DMS 273 treated with DMSO at 0.1 percent for 48 hours (cell line): ENCODE results near the gene UCP3.

Experiments
- DNase-seq: peaks from one replicate; lab custom pipeline; 2025; lab: John Stamatoyannopoulos, UW

Gene UCP3

DNA sequence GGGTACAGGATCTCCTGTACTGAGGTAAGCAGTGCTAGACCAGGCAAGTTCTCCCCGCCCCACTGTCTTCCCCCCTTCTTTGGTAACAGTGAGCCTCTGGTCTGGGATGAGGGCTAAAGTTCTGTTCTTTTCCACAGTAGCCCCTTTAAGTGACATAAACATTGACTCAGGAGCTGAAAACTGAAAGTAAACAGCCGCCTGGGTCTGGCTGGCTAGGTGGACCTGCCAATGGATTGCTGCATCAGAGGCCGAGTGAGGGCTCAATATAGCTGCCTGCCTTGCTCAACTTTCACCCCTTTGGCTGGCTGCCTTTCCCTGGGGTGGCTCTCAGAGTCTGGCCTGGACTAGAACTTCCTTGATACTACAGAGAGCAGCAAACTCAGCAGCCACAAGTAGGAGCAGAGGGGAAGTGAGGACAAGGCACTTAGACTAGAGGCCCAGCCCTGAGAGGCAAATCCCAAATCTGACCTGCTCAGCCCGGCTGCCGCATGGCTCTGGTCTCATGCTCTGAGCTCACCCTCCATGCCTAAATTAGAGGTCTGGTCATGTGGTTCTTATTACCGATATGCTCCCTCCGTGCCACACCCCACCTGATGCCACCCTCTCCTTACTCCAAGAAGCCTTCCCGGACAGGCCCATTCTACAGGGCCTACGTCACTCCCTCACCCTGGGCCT is 9.6 kb upstream of the UCP3 start:
- no peak for DNase-seq

DNA sequence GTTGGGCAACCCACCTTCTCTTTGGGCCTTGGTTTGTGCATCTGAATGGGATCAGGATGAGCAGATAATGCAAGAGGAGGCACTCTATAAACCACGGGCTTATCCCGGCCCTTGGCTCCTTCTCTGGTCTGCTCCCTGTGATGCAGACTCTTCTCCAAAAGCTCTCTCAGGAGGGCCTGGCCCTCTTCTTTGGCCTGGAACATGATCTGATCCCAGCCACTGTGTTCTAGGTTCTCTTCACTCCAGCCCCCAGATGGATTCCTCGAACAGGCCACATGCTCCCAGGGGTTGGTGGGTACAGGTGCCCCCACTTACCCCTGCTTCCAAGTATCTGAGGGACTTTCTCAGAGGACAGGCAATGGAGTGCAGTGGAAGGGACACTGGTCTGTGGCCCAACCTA is 8.7 kb upstream of the UCP3 start:
- DNase-seq, result no peak

DNA sequence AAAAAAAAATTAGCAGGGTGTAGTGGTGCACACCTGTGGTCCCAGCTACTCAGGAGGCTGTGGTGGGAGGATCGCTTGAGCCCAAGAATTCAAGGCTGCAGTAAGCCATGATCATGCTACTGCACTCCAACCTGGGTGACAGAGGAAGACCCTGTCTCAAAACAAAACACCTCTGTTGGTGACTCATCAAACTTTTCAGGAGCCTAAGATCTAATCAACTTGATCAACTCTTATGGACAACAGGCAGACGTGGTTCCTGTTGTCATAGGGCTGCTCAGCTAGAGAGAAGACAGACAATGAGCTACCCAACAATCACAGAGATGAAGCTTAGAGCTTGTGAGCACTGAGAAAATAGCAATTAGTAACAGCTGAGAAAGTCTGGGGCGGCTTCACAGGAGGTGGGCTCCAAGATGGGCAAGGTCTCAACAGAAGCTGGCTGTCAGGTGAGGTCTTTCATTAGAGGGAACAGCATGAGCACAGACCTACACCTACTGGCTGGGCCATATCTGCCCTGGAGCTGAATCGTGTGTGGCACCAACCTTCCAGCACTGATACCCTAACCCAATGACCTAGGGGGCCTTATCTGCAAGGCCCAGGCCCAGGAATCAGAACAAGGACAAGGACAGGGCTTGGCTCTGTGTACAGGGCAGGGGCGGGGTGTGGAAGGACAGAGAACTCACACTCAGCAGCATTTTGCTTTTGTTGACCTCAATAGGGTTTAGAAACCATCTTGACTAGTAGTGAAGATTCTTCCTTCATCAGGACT is 7.2 kb upstream of the UCP3 start:
- no peak for DNase-seq

DNA sequence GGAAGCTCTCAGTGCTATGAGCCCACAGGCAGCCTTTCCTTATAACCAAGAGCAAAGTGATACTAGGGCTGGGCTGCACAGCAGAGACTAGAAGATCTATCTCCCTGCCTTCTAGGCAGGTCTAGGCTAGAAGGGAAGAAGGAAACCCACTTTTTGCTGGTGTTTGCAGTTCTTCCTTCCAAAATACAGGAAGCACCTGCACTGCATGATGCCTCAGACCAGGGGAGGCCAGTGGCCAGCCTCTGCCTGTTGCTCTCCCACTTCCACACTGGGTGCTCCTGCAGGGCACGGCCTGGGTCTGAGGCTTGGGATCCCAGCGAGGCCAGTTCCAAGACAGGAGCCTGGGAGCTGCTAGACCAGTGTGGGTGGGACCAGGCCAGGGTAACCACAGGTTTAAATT is 6.0 kb upstream of the UCP3 start:
- no peak for DNase-seq

DNA sequence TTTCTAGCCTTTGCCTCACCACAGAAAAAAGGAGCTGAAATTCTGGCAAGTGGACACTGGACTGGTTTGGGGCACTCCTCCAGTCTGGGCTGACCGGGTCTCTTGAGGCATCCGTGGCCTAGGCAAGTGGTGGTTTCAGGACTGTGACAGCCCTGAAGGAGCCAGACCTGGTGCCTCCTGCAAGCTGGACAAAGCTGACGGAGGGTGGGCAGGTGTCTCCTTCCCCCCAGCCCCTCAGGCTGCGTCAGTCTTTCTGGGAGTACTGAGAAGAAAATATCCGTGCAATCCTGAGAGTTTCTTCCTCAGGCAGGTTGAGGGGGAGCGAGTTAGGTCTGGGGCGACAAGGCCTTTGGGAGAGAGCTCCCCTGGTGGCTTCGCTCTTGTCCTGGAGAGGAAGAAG is 4.3 kb upstream of the UCP3 start:
- DNase-seq, result no peak

DNA sequence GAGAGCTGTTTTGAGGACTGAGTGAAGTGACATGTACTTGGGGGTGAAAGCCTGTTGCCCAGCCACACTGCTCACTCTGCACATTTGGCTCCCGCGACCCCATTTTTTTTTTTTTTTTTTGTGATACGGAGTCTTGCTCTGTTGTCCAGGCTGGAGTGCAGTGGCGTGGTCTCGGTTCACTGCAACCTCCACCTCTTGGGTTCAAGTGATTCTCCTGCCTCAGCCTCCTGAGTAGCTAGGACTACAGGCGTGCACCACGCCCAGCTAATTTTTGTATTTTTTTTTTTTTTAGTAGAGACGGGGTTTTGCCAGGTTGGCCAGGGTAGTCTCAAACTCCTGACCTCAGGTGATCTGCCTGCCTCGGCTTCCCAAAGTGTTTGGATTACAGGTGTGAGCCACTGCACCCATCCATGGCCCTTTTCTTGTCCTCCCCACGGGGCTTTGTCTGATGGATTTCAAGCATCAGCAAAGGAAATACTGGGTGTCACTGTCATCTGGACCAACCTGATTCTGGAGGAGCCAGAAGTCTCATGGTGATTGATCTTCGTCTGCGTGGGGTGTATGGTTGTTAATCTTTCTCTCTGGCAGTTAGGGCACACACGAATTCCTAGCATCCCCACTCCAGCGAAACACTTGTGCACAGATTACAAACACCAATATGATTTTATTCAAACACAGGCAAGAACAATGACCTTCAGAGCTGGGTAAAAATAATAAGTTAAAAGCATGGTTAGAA is 3.4 kb upstream of the UCP3 start:
- no peak for DNase-seq

DNA sequence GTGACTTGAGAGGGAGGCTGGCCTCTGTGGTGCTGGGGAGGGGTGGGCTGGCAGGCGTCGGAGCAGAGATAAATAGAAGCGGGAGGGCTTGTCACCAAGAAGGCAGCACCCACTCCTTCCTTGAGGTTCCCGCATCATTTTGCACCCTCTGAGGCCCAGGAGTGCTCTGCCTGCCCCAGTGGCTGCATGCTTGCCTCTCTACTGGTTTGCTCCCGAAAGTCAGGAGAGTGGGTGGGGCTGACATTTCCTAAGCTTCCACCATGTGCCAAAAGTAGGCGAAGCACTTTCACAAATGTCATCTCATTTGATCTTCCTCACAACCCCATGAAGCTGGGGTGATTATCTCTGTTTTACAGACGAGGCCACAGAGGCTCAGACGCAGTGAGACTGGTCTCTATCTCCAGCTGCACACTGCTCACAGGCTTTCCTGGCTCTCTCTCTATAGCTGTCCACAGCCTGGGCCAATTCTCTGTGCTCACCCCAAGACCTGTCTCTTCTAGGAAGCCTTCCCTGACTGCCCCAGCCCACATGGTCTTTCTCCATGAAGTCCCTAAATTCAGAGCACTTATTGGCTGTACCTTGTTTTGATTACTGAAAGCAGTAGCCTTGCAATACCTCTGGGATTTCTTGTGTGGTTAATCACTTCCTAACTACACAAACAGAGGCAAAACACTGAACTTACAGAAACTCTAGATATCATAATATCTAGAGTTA is 2.6 kb upstream of the UCP3 start:
- no peak for DNase-seq

DNA sequence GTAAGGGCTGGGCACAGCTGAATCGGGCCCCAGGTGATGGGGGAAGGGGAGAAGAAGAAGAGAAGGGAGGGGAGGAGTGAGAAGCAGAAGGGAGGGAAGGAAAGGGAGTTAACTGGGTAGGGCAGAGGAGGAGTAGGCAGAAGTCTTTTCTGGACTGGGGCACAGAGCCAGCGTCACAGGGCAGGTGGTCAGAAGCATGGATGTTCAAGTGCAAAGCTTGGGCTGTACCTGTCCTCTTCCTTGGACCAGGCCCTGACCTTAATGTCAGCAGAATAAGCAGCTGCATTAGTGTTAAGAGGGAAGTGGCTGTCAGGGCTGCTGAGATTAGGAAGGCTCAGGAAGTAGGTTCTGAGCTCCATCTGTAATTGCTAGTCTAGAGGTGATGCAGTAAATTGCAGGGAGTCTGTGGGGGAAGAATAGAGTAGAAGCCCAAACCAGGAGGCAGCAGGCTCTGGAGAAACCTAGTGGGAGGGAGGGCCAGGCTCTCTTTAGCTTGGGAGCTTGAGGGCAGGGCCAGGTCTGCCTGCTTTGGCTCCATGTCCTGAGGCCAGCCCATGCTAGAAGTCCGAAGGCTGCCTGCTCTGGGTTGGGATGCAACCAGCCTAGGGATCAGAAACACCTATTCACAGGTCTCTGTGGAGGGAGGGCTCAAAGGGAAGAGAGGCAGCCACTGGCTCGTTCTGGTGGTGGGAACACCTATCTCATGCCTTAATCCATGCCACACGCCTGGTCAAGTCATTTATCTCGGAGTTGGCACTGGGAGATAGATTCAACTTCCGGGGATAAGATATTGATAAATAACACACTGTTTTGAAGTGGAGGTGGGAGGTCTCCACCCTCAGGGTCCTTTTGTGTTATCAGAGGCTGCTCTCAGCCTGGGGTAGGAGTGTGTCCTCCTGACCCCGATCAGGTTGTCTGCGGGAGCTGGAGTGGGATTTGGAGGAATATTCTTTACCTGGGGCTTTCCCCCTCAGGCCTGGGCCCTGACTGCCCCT is 1.7 kb upstream of the UCP3 start:
- no peak for DNase-seq

DNA sequence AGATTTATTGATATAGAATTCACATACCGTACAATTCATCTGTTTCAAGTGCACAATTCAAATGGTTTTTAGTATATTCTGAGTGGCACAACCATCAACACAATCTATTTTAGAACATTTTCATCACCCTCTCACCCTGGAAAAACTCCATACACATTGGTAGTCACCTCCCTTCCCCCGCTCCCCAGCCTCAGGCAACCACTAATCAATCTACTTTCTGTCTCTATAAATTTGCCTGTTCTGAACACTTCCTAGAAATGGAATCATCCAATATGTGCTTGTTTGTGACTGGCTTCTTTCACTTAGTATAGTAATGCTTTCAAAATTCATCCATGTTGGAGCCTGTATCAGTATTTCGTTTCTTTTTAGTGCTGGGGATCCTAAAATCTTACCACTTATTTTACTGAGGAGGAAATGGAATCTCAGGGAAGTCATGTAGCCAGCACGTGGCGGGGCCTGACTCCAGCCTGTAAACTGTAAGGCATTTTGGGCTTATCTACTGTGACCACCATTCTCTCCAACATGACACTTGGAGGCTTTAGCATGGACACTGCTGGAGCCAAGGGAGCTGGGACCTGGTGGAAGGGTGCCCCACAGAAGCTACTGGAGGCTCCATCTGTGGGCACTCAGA is 905 bp upstream of the UCP3 start:
- no peak for DNase-seq

DNA sequence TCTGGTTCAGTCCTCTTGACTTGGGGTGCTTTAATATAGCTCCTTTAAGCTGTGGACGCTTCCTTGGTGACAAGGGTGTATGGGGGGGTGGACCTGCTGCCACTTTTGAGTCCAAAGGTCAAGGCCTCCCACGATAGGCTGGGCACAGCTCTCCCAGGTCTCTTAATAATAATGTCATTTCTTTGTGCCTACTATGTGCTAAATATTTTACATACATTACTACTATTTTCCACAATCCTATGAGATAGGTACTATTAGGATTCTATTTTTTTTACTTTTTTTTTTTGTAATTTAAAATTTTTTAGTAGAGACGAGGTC is 304 bp upstream of the UCP3 start:
- no peak for DNase-seq

DNA sequence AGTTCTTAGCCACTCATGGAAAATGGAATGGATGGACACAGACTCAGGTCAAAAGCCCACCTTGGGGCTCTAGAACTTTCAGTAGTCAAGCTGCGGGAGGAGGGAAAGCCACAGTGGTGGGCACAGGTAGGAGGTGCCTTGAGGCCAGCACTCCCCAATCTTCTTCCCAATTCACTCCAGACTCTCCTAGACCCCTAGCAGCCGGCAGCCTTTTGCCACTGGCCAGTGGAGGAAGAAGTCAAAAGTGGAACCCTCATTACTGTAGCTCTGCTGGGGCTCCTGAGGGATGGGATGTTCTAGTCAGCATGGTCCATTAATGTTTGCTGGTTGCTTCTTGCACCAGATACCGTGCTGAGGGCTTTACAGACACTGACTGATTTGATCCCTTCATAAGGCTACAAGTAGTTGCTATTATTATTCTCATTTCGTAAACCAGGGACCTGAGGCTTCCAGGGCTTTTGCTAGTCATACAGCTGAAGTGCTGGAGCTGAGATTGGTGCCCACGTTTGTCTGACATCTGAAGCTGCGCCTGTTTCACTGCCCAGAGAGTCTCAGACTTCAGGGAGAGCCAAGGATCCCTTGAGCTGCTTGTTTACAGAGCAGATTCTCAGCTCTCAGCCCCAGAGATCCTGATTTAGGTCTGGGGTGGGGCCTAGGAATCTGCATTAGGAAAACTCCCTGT is 1.1 kb downstream of the UCP3 start:
- DNase-seq, result no peak

DNA sequence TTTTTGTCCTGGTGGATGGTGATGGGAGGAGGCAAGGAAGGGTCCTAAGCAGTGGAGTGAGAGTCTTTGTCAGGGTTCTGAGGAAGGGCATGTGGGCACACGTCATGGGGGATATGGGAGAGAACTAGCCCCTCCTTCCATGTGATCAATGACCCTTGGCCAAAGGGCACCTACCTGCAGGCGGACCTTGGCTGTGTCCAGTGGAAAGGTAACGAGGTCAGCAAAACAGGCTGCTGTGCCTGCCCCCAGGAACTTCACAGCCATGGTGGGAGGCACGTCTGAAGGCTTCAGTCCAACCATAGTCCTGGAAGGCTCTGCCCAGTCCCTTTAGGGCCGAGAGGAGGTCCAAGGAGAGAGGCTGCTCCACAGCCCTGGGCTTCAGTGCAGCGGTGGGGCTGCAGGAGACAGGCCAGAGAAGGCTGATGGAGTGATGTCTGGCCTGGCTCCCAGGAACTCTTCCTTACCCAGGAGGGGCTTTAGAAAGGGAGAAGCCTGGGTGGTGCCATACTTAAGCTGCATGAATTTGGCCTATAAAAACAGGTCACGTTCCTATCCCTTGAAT is 2.1 kb downstream of the UCP3 start:
- DNase-seq, result no peak

DNA sequence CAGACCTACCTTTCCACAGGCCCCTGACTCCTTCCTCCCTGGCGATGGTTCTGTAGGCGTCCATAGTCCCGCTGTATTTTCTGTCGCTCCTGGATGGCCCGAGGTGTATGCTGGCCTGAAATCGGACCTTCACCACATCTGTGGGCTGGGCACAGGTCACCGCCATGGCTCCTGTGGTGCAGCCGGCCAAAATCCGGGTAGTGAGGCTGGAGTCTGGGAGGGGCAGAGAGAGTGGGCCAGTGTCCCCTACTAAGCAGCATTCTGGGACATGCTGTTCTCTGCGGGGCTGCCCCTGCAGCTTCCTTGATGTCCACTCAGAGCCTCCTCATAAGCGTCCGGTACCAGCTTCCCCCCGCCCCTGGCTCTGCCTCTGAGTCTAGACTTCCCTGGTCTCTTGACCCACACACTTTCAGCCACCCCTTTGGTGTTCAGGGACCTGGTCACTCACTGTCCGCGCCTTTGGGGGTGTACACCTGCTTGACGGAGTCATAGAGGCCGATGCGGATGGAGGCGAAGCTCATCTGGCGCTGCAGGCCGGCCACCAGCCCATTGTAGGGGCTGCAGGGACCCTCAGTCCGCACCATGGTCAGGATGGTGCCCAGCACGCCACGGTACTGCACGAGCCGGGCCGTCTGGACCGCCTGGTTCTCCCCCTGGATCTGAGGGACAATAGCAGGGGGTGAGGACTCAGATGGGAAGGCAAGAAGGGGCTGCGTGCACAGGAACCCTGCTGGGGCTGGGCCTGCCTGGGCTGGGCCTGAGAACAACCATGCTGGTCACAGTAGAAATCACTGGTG is 3.0 kb downstream of the UCP3 start:
- DNase-seq, result no peak

DNA sequence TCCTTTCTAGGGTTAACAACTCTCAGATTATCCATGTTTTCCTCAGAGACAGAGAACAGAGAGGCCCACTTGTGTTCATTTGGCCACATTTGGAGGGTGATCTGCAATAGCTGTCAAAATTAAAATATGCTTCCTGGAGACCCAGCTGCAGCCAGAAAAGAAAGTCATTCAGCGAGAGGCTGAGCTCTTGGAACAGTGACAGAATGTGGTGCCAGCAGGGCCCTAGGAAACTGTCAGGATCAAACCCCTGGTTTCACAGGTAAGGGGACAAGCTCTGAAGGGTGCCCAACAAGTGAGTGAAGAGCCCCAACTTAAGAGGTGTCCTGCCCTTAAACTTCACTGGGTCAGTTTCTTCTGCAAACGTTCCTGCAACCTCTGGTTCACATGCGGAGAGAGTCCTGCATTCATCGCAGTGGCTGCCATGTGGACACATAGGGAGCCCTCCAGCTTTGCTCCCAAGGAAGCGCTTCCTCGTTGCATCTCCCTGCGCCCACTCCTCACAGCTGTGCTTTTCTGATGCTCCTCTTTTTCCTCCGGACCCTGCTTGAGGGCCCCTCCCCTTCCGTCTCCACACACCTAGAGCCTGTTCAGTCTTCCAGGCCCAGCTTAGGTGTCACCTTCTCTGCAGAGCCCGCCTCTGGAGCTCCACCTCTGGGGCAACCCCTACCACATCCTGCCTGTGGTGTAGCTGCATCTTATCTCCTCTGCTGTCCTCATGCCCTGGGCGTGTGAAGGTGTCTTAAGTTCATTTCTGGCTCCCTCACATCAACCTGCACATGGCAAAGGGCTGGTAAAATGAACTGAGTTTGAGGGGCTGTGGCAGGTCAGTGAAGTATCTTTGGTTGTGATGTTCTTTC is 3.9 kb downstream of the UCP3 start:
- no peak for DNase-seq

DNA sequence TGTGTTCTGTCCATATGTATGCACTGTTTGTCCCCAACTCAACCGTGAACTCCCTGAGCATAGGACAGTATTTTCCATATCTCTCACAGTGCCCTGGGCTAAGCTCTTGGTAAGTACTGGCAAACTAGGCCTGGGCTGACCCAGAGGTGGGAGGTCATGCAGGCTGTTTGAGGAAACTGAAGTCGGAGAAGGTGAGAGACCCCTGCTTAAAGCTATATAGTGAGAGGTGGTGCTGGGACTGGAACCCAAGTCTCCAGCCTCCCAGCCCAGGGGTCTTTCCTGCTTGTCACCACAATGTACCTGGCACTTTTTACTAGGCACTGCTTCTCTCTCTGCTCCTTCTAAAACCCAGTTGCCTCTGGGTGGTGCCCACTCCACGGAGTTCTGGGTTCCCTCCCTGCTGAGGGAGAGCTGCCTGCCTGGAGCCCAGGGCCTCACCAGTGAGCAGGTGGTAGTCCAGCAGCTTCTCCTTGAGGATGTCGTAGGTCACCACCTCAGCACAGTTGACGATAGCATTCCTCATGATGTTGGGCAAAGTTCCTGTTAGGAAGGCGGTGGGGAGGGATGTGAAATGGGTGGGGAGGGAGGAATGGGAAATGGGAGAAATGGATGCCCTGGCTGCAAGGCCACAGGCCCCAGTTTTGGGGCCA is 4.7 kb downstream of the UCP3 start:
- no peak for DNase-seq

DNA sequence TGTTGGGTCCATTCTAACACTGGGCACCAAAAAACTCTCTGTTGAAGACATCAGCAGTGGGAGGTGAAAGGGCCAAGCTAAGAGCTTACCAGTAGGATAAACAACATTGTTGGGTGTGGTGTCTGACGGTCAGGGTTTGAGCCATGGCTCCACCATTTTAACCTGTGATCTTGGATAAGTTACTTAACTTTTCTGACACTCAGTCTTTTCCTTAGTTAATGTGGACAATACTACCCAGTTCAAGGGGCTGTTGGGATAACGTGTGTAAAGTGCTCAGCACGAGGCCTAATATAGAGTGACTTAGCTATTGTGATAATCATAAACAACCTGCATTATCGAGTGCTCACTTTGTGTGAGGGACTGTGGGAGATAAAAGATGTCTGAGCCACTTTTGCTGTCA is 6.1 kb downstream of the UCP3 start:
- no peak for DNase-seq

DNA sequence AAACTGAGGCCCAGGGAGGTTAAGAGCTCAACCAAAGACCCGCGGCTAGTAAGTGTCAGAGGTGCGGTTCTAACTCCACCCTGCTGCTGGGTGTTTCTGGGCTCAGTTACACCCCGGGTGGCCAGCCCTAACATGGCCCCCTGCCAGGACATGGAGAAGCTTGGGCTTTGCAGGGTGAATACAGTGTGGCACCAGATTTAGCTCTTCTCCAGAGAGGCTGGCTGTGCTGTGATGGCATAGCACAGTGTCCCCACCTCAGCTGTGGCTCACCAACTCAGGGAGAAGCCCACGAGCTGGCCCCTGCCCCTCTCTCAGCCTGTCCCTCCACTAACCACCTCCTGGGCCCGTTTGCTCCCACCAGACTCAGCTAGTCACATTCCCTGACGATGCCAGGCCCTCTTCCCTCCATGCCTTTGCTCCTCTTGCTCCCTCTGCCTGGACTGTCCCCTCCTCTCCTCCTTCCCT is 7.0 kb downstream of the UCP3 start:
- DNase-seq, result no peak
